CD4-positive, alpha-beta T cell (primary cell): ENCODE data around the gene LGR4. TPM values are rescaled to one million over a fixed set of nuclear protein-coding genes. Genes with fewer than 3 reads are reported as not detected.

Experiments
- ATAC-seq: fragments of 200-7000 bp; cut with Tn5 transposase; one replicate; pipeline ENCODE4 v1.10.0; 2022; ENCODE audit warnings: mild to moderate bottlenecking; ENCODE audit not compliant: poor library complexity
- CTCF ChIA-PET: fragments of 350-600 bp; sonication (Branson Sonifier 250); formaldehyde crosslinking; loops from one replicate; lab custom pipeline; 2021; ENCODE audit warnings: antibody characterized with exemption, inconsistent platforms; lab: Charles Lee
- POLR2A ChIA-PET: fragments of 350-600 bp; sonication (Branson Sonifier 250); formaldehyde crosslinking; loops from one replicate; lab custom pipeline; 2021; ENCODE audit warnings: antibody characterized with exemption, inconsistent platforms; lab: Charles Lee
- DNase-seq, 14 experiments: peaks; one replicate each; pipeline ENCODE4 v3.0.0-alpha.2; 2013 to 2020; ENCODE audit warnings: mixed read lengths in 2 of 14
- H3K27ac ChIP-seq, 2 donors: one replicate each; pipeline versions ENCODE4 v1.5.1 to v1.7.0; 2013; ENCODE audit warnings: low read length in 2 of 2, low read depth in 1 of 2, mild to moderate bottlenecking in 1 of 2
- H3K27me3 ChIP-seq, 2 experiments: 1 replicate in 1 of 2; 2 replicates in 1 of 2; pipeline versions ENCODE4 v1.6.1 to v1.7.0; 2013; ENCODE audit warnings: low read length in 2 of 2, control low read depth in 1 of 2, mild to moderate bottlenecking in 1 of 2, moderate library complexity in 1 of 2; ENCODE audit not compliant: insufficient read depth in 2 of 2, control insufficient read depth in 1 of 2
- H3K36me3 ChIP-seq: one replicate; pipeline ENCODE4 v1.6.1; 2013; ENCODE audit warnings: low read length, control low read depth; ENCODE audit not compliant: insufficient read depth
- H3K4me1 ChIP-seq: one replicate; pipeline ENCODE4 v1.6.1; 2013; ENCODE audit warnings: low read length, control low read depth; ENCODE audit not compliant: insufficient read depth
- H3K4me3 ChIP-seq: one replicate; pipeline ENCODE4 v1.5.1; 2013; ENCODE audit warnings: mild to moderate bottlenecking, low read length, moderate library complexity
- H3K9me3 ChIP-seq, 2 experiments: 1 replicate in 1 of 2; 2 replicates in 1 of 2; pipeline versions ENCODE4 v1.6.1 to v1.7.0; 2013; ENCODE audit warnings: low read length in 2 of 2, mild to moderate bottlenecking in 2 of 2, control low read depth in 1 of 2, moderate library complexity in 1 of 2; ENCODE audit not compliant: control insufficient read depth in 1 of 2, insufficient read depth in 1 of 2
- H3K27ac Mint-ChIP-seq: one replicate; pipeline ENCODE4 v1.8.0; 2020; ENCODE audit warnings: mixed read lengths
- H3K27me3 Mint-ChIP-seq: one replicate; pipeline ENCODE4 v1.8.0; 2021; ENCODE audit warnings: mixed read lengths
- H3K36me3 Mint-ChIP-seq: one replicate; pipeline ENCODE4 v1.8.0; 2021; ENCODE audit warnings: low read depth, mixed read lengths
- H3K4me1 Mint-ChIP-seq: one replicate; pipeline ENCODE4 v1.8.0; 2021; ENCODE audit warnings: low read depth, mixed read lengths
- H3K4me3 Mint-ChIP-seq: one replicate; pipeline ENCODE4 v1.8.0; 2020; ENCODE audit warnings: mild to moderate bottlenecking, mixed read lengths
- H3K9me3 Mint-ChIP-seq: one replicate; pipeline ENCODE4 v1.8.0; 2020; ENCODE audit warnings: mixed read lengths
- intact Hi-C, 2 experiments: fragments of 100-400 bp; cut with DNase I in 1 of 2; cut with micrococcal nuclease in 1 of 2; formaldehyde crosslinking; loops; one replicate each; pipeline versions ENCODE4 v1.15.1 to v1.9.0; 2023 to 2025; cut with DNase I, micrococcal nuclease
- total RNA-seq, 174 experiments: library from RNA in 2 of 174; stranded (reverse) in 2 of 174; gene quantifications; one replicate each; pipeline ENCODE4 v1.2.3 and lab custom pipeline; 2021 to 2026
- TF ChIP-seq, protein P1 (sequence below): fragments of 200-600 bp; IDR thresholded peaks from one replicate; pipeline ENCODE4 v1.8.0; 2022; ENCODE audit warnings: antibody characterized with exemption, mild to moderate bottlenecking

Gene LGR4
- total RNA-seq, 2 experiments from 2014 or later: 0.69 to 0.87 TPM

DNA sequence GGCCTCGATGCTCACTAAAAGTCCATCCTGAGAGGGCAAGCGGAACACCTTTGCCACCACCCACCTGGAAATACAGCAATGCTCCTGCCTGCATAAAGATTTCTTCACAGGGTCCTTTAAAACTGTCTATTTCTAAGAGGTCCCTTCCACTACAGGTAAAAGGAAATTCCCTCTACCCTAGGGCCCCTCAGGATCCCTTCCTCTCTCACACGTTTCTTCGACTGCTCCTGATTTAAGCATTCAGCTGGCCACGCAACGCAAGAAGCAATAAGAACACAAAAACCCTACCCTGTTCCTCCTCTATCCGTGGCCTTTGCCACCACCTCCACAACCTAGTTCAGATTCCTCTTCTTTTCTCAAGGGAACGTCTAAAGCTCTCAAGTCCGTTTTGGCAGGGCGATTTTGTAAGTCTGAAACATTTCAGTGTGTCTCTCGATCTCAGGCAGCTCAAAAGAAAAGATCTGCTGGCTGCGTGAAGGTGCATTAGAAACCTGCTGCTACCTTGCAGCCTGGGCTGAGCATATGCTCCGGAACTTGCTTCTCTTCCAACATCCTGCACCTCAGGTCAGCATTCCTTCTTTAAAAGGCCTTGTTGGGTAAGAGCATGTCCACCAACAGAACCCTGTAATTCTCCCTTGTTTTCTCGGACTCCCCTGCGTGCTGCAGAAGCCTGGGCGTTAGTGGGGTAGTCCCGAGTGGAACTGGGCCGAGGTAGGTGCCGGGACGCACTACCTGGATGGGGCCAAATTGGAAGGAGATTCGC is 1.6 kb downstream of the LGR4 start:
- Histone ChIP-seq H3K27me3 (peaks cover 8 to 18% of the 10 kb centered on the region in 2 experiments), H3K36me3 (no peaks in the 10 kb centered on the region), H3K4me3 (peak overlapping the region; percentile 57), H3K9me3 (no peaks in the 10 kb centered on the region), H3K4me1 (peaks cover 17% of the 10 kb centered on the region), H3K27ac (no peak overlapping the region)
- peaks cover 28% of the 10 kb centered on the region for H3K27me3 Mint-ChIP-seq
- ATAC-seq (no peak), DNase-seq (peak in 3 of 14 experiments; percentile 1 to 10 (median 6))
- H3K27ac Mint-ChIP-seq: no peak overlapping the region
- CTCF ChIA-PET: interaction anchor here (4.1 kb wide), 1 partner anchor 15 kb away, joined by 24 read pairs; no protein-coding TSS in a partner anchor
- peaks cover 24% of the 10 kb centered on the region for H3K4me1 Mint-ChIP-seq
- peaks cover 4% of the 10 kb centered on the region for H3K36me3 Mint-ChIP-seq
- H3K4me3 Mint-ChIP-seq: peak overlapping the region; percentile 91
- TF ChIP-seq, protein P1, sequence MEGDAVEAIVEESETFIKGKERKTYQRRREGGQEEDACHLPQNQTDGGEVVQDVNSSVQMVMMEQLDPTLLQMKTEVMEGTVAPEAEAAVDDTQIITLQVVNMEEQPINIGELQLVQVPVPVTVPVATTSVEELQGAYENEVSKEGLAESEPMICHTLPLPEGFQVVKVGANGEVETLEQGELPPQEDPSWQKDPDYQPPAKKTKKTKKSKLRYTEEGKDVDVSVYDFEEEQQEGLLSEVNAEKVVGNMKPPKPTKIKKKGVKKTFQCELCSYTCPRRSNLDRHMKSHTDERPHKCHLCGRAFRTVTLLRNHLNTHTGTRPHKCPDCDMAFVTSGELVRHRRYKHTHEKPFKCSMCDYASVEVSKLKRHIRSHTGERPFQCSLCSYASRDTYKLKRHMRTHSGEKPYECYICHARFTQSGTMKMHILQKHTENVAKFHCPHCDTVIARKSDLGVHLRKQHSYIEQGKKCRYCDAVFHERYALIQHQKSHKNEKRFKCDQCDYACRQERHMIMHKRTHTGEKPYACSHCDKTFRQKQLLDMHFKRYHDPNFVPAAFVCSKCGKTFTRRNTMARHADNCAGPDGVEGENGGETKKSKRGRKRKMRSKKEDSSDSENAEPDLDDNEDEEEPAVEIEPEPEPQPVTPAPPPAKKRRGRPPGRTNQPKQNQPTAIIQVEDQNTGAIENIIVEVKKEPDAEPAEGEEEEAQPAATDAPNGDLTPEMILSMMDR: no peak
- POLR2A ChIA-PET: no interaction called here
- intact Hi-C loops: loop anchor here (5.0 to 10.0 kb wide), 3 partner anchors 36 to 109 kb away; partner anchors contain the start of genes CCDC34 (in 2 of the 2) and LIN7C (in 1 of the 2)
- no peaks in the 10 kb centered on the region for H3K9me3 Mint-ChIP-seq

DNA sequence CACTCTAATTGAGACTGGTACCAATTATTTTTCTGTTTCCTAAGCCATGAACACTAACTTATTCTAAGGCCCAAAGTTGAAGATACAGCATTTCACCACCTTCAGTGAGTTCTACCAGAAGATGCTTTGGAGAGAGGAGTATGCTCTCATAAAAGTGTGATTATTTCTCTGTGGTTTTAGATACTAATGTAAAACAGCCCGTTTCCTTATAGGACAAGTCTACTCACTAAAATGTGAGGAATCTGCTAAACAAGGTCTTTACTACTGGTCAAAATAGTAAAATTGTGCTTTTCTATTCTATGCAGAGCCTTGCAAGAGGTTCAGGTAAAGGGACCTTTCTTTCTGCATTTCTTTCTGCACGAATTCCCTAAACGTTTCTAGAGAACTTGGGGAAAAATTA is 2.4 kb downstream of the LGR4 start:
- TF ChIP-seq, protein P1: no peak
- no peak overlapping the region for H3K27ac ChIP-seq
- H3K4me3 ChIP-seq: no peak overlapping the region
- H3K4me1 Mint-ChIP-seq: peaks cover 24% of the 10 kb centered on the region
- DNase-seq: no peak
- peaks cover 8 to 18% of the 10 kb centered on the region in 2 experiments for H3K27me3 ChIP-seq
- CTCF ChIA-PET: no interaction called here
- H3K27me3 Mint-ChIP-seq: peaks cover 36% of the 10 kb centered on the region
- intact Hi-C loops: loop anchor here (5.0 to 10.0 kb wide), 3 partner anchors 37 to 108 kb away; partner anchors contain the start of genes CCDC34 (in 2 of the 2) and LIN7C (in 1 of the 2)
- POLR2A ChIA-PET: no interaction called here
- ATAC-seq: no peak
- H3K36me3 Mint-ChIP-seq: peaks cover 4% of the 10 kb centered on the region
- no peaks in the 10 kb centered on the region for H3K9me3 ChIP-seq
- peaks cover 17% of the 10 kb centered on the region for H3K4me1 ChIP-seq
- H3K27ac Mint-ChIP-seq: no peak overlapping the region
- H3K4me3 Mint-ChIP-seq: peak overlapping the region; percentile 91
- H3K9me3 Mint-ChIP-seq: no peaks in the 10 kb centered on the region
- no peaks in the 10 kb centered on the region for H3K36me3 ChIP-seq

DNA sequence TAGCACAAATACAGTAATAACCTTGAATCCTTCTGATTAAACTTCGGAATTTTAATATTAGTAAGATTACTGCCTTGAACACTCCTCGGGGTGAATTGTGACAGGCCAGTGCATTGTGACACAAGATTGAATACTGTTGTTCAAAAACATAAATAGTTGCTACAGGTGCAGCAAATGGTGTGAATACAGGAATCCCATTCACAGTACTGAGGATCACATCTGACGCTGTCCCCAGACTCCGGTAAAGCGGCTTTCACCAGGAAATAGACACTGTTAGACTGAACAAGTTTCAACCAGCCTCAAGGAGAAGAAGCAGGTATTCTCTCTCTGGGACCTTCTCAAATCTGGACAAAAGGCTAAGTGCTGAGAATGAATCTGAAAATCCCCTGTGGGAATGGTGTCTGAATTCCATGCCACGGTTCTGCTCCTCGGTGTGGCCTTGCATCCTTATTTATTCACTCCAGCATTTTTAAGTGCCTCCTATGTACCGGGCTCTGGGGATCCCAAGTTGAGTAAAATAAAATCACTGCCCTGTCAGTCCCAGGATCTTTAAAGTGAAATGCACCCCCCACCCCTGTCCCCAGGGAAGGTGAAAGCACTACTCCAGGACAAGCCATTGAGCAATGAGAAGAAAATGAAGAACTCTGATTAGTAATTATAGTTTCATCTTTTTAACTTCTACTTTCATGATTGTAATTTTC is 3.4 kb downstream of the LGR4 start:
- Mint-ChIP-seq H3K4me1 (peaks cover 24% of the 10 kb centered on the region), H3K27me3 (peaks cover 41% of the 10 kb centered on the region), H3K9me3 (no peaks in the 10 kb centered on the region), H3K27ac (no peak overlapping the region), H3K36me3 (peaks cover 4% of the 10 kb centered on the region), H3K4me3 (no peak overlapping the region)
- Histone ChIP-seq H3K36me3 (no peaks in the 10 kb centered on the region), H3K27me3 (peaks cover 8 to 18% of the 10 kb centered on the region in 2 experiments), H3K4me3 (no peak overlapping the region), H3K4me1 (peaks cover 17% of the 10 kb centered on the region), H3K27ac (no peak overlapping the region), H3K9me3 (no peaks in the 10 kb centered on the region)
- CTCF ChIA-PET: no interaction called here
- POLR2A ChIA-PET: no interaction called here
- DNase-seq (no peak), ATAC-seq (no peak)
- intact Hi-C loops: no loop called here
- TF ChIP-seq, protein P1: no peak
